K562 (cell line): ENCODE results near the gene RNU6-1. TPM values are rescaled to one million over a fixed set of nuclear protein-coding genes. Genes with fewer than 3 reads are reported as not detected.

ENCODE experiments used
- CREBBP ChIP-seq: IDR thresholded peaks from one replicate; pipeline ENCODE4 v1.6.1; 2012; ENCODE audit warnings: low read depth, mild to moderate bottlenecking, control low read depth, inconsistent platforms, low read length
- DIDO1 ChIP-seq: fragments of 450-650 bp; IDR thresholded peaks from 2 replicates; pipeline ENCODE4 v1.6.1; 2016; ENCODE audit warnings: low read depth, missing biosample characterization, missing genetic modification characterization
- ELK1 ChIP-seq: sonication (generic); formaldehyde crosslinking; IDR thresholded peaks from 2 replicates; pipeline ENCODE4 v1.8.1; 2022; ENCODE audit warnings: missing genetic modification reagents
- HMBOX1 ChIP-seq: sonication (generic); IDR thresholded peaks from 2 replicates; pipeline ENCODE4 v1.6.1; 2016
- HSF4 ChIP-seq: fragments of 250-450 bp; sonication (Bioruptor Pico); IDR thresholded peaks from 2 replicates; pipeline ENCODE4 v2.1.2; 2022; ENCODE audit warnings: mild to moderate bottlenecking, moderate library complexity, borderline replicate concordance
- KLF6 ChIP-seq: fragments of 250-450 bp; sonication (Bioruptor Pico); IDR thresholded peaks from 2 replicates; pipeline ENCODE4 v1.4.0; 2020; ENCODE audit warnings: mild to moderate bottlenecking, moderate library complexity, borderline replicate concordance
- MEIS2 ChIP-seq: fragments of 450-650 bp; IDR thresholded peaks from 2 replicates; pipeline ENCODE4 v1.6.1; 2014; ENCODE audit warnings: mild to moderate bottlenecking; ENCODE audit not compliant: partially characterized antibody
- PHB2 ChIP-seq: fragments of 450-650 bp; IDR thresholded peaks from 2 replicates; pipeline ENCODE4 v1.6.1; 2017; ENCODE audit warnings: low read depth
- RAD51 ChIP-seq: fragments of 450-650 bp; IDR thresholded peaks from 2 replicates; pipeline ENCODE4 v1.7.1; 2016; ENCODE audit warnings: low read depth, mild to moderate bottlenecking, borderline replicate concordance
- RBFOX2 ChIP-seq: fragments of 200-400 bp; formaldehyde crosslinking; IDR thresholded peaks from 2 replicates; pipeline ENCODE4 v1.6.1; 2017; ENCODE audit warnings: low read depth, mild to moderate bottlenecking, low read length, moderate library complexity
- SNIP1 ChIP-seq: fragments of 450-650 bp; IDR thresholded peaks from 2 replicates; pipeline ENCODE4 v1.7.1; 2017; ENCODE audit warnings: low read depth, mild to moderate bottlenecking
- SRSF3 ChIP-seq: fragments of 200-400 bp; formaldehyde crosslinking; IDR thresholded peaks from 2 replicates; pipeline ENCODE4 v1.6.1; 2016; ENCODE audit warnings: mild to moderate bottlenecking, low read length, moderate library complexity; ENCODE audit not compliant: insufficient read depth
- SRSF9 ChIP-seq: fragments of 200-400 bp; formaldehyde crosslinking; IDR thresholded peaks from 2 replicates; pipeline ENCODE4 v1.6.1; 2017; ENCODE audit warnings: low read depth, low read length, borderline replicate concordance
- TSC22D4 ChIP-seq: fragments of 450-650 bp; IDR thresholded peaks from 2 replicates; pipeline ENCODE4 v1.6.1; 2016; ENCODE audit warnings: missing genetic modification characterization, missing biosample characterization, control low read depth
- ZFP30 ChIP-seq: fragments of 250-450 bp; sonication (Bioruptor Pico); IDR thresholded peaks from 2 replicates; pipeline ENCODE4 v1.8.0; 2022; ENCODE audit warnings: moderate library complexity, mild to moderate bottlenecking, inconsistent platforms, borderline replicate concordance
- ZNF184 ChIP-seq: sonication (generic); formaldehyde crosslinking; IDR thresholded peaks from 2 replicates; pipeline ENCODE4 v1.5.0; 2020; ENCODE audit warnings: missing genetic modification reagents
- ZNF77 ChIP-seq: fragments of 250-450 bp; sonication (Bioruptor Pico); IDR thresholded peaks from 2 replicates; pipeline ENCODE4 v1.5.0; 2020
- polyA plus RNA-seq, 8 experiments: library from polyadenylated mRNA; depleted of rRNA in 4 of 8; stranded (reverse) in 5 of 8; unstranded in 3 of 8; fragments of >200 nt; fragmentation: Nextera tagmentation in 2 of 8; fragmentation: Illumina TruSeq in 1 of 8; extraction: Ambion mirVana in 2 of 8; extraction: Trizol in 1 of 8; gene quantifications; 2 replicates each; pipeline versions ENCODE4 v1.2.1 to v1.2.3, GENCODE V29; 2011 to 2014; ENCODE audit warnings: inconsistent platforms in 1 of 8, missing spikeins in 1 of 8
- total RNA-seq, 7 experiments: library from RNA; depleted of rRNA in 6 of 7; stranded (reverse); fragments of >200 nt in 6 of 7; fragmentation: Illumina TruSeq in 2 of 7; extraction: Trizol in 2 of 7; gene quantifications; 2 replicates each; pipeline versions ENCODE4 v1.2.1 to v1.2.3, GENCODE V29; 2011 to 2021; ENCODE audit warnings: low replicate concordance in 1 of 7
- TF ChIP-seq, protein P1 (sequence below): fragments of 250-450 bp; sonication (Bioruptor Pico); IDR thresholded peaks from 2 replicates; pipeline ENCODE4 v1.9.0; 2021; ENCODE audit warnings: mild to moderate bottlenecking, inconsistent platforms
- TF ChIP-seq, protein P2 (sequence below): fragments of 200-800 bp; sonication (Bioruptor generic); IDR thresholded peaks from 2 replicates; pipeline ENCODE4 v1.6.1; 2016; ENCODE audit warnings: missing genetic modification characterization, missing compliant biosample characterization

The RNU6-1 gene
- total and polyA plus RNA-seq, 9 of the 15 experiments (the other 6 are each of a cell fraction or from before 2014, with no cell fraction given): not detected

DNA sequence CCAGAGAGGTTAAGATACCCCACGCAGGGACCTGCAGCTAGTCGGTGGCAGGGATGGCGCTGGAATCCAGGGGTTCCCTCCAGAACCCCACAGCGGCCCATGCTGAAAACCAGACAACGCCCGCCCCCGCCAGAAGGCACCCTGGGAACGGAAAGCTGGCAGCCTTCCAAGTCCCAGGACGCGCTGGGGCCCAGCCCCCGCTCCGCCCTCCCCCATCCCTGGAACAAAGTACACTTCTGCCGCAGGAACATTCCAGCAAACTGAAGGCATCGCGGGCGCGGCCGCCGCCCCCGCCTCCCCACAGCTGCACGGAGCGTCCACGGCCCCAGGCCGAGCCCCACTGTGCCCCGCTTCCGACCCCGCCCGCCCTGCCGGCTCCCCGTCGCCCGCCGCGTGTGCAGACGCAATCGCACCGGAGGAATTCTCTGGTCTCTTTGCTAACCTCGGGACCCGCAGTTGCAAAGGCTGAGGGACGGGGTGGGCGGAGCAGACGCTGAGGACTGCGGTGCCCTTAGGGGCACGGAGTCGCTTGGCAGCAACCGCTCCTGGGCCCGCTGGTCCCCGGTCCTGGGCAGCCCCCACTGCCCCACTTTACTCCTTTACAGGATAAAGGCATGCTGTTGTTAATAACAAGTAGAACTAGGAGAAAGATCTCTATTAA lies 44.8 kb upstream of the RNU6-1 start (continued):
- peak; percentile 85 for TF ChIP-seq RBFOX2
- TF ChIP-seq TSC22D4 (tag): no peak
- TF ChIP-seq, protein P1, sequence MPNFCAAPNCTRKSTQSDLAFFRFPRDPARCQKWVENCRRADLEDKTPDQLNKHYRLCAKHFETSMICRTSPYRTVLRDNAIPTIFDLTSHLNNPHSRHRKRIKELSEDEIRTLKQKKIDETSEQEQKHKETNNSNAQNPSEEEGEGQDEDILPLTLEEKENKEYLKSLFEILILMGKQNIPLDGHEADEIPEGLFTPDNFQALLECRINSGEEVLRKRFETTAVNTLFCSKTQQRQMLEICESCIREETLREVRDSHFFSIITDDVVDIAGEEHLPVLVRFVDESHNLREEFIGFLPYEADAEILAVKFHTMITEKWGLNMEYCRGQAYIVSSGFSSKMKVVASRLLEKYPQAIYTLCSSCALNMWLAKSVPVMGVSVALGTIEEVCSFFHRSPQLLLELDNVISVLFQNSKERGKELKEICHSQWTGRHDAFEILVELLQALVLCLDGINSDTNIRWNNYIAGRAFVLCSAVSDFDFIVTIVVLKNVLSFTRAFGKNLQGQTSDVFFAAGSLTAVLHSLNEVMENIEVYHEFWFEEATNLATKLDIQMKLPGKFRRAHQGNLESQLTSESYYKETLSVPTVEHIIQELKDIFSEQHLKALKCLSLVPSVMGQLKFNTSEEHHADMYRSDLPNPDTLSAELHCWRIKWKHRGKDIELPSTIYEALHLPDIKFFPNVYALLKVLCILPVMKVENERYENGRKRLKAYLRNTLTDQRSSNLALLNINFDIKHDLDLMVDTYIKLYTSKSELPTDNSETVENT (CRISPR knock-in tag): no peak
- TF ChIP-seq SRSF9: no peak
- TF ChIP-seq KLF6: 0 out of 2 replicates have a peak, but pooled peaks have one; percentile 19
- TF ChIP-seq CREBBP: no peak
- no peak for TF ChIP-seq HMBOX1
- TF ChIP-seq ELK1: no peak
- TF ChIP-seq SRSF3: no peak
- no peak for TF ChIP-seq ZNF77 (CRISPR knock-in tag)
- TF ChIP-seq MEIS2: no peak
- TF ChIP-seq DIDO1: no peak
- no peak for TF ChIP-seq HSF4 (CRISPR knock-in tag)
- TF ChIP-seq, protein P2, sequence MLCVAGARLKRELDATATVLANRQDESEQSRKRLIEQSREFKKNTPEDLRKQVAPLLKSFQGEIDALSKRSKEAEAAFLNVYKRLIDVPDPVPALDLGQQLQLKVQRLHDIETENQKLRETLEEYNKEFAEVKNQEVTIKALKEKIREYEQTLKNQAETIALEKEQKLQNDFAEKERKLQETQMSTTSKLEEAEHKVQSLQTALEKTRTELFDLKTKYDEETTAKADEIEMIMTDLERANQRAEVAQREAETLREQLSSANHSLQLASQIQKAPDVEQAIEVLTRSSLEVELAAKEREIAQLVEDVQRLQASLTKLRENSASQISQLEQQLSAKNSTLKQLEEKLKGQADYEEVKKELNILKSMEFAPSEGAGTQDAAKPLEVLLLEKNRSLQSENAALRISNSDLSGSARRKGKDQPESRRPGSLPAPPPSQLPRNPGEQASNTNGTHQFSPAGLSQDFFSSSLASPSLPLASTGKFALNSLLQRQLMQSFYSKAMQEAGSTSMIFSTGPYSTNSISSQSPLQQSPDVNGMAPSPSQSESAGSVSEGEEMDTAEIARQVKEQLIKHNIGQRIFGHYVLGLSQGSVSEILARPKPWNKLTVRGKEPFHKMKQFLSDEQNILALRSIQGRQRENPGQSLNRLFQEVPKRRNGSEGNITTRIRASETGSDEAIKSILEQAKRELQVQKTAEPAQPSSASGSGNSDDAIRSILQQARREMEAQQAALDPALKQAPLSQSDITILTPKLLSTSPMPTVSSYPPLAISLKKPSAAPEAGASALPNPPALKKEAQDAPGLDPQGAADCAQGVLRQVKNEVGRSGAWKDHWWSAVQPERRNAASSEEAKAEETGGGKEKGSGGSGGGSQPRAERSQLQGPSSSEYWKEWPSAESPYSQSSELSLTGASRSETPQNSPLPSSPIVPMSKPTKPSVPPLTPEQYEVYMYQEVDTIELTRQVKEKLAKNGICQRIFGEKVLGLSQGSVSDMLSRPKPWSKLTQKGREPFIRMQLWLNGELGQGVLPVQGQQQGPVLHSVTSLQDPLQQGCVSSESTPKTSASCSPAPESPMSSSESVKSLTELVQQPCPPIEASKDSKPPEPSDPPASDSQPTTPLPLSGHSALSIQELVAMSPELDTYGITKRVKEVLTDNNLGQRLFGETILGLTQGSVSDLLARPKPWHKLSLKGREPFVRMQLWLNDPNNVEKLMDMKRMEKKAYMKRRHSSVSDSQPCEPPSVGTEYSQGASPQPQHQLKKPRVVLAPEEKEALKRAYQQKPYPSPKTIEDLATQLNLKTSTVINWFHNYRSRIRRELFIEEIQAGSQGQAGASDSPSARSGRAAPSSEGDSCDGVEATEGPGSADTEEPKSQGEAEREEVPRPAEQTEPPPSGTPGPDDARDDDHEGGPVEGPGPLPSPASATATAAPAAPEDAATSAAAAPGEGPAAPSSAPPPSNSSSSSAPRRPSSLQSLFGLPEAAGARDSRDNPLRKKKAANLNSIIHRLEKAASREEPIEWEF (CRISPR knock-in tag): no peak
- no peak for TF ChIP-seq ZNF184 (CRISPR knock-in tag)
- no peak for TF ChIP-seq PHB2
- no peak for TF ChIP-seq ZFP30 (CRISPR knock-in tag)
- no peak for TF ChIP-seq SNIP1
- TF ChIP-seq RAD51: no peak
